HEK293 (cell line): Measurements from ENCODE around the gene POLR2C.

Experiments
- GFI1B ChIP-seq: fragments of 450-650 bp; formaldehyde crosslinking; IDR thresholded peaks from 2 replicates; pipeline ENCODE4 v1.5.1; 2016; ENCODE audit warnings: missing biosample characterization, missing genetic modification characterization
- GLIS1 ChIP-seq: fragments of 450-650 bp; formaldehyde crosslinking; IDR thresholded peaks from 2 replicates; pipeline ENCODE4 v1.5.1; 2016; ENCODE audit warnings: missing biosample characterization, missing genetic modification characterization
- HOXA7 ChIP-seq: sonication (generic); formaldehyde crosslinking; IDR thresholded peaks from 2 replicates; pipeline ENCODE4 v1.8.1; 2022; ENCODE audit warnings: missing genetic modification reagents, borderline replicate concordance
- KLF10 ChIP-seq: fragments of 450-650 bp; IDR thresholded peaks from 2 replicates; pipeline ENCODE4 v1.5.1; 2018; ENCODE audit warnings: missing biosample characterization, mild to moderate bottlenecking, missing genetic modification characterization
- OSR2 ChIP-seq: fragments of 450-650 bp; formaldehyde crosslinking; IDR thresholded peaks from 2 replicates; pipeline ENCODE4 v1.5.1; 2016; ENCODE audit warnings: missing biosample characterization, missing genetic modification characterization
- TCF7L2 ChIP-seq: IDR thresholded peaks from 2 replicates; pipeline ENCODE4 v1.6.1; 2011; ENCODE audit warnings: low read depth, mild to moderate bottlenecking, inconsistent platforms, low read length, moderate library complexity, borderline replicate concordance
- ZEB2 ChIP-seq: fragments of 450-650 bp; formaldehyde crosslinking; IDR thresholded peaks from 2 replicates; pipeline ENCODE4 v1.5.1; 2016; ENCODE audit warnings: missing biosample characterization, missing genetic modification characterization
- ZFP41 ChIP-seq: fragments of 450-650 bp; formaldehyde crosslinking; IDR thresholded peaks from 2 replicates; pipeline ENCODE4 v1.5.1; 2016; ENCODE audit warnings: missing biosample characterization, missing genetic modification characterization, borderline replicate concordance
- ZNF114 ChIP-seq: fragments of 450-650 bp; formaldehyde crosslinking; IDR thresholded peaks from 2 replicates; pipeline ENCODE4 v1.5.0; 2017; ENCODE audit warnings: missing biosample characterization, missing genetic modification characterization
- ZNF23 ChIP-seq: fragments of 450-650 bp; formaldehyde crosslinking; IDR thresholded peaks from 2 replicates; pipeline ENCODE4 v1.5.1; 2016; ENCODE audit warnings: missing biosample characterization, missing genetic modification characterization, borderline replicate concordance
- ZNF335 ChIP-seq: fragments of 450-650 bp; formaldehyde crosslinking; conservative IDR thresholded peaks from 2 replicates; pipeline ENCODE4 v1.5.1; 2016; ENCODE audit warnings: missing biosample characterization, missing genetic modification characterization
- ZNF394 ChIP-seq: fragments of 450-650 bp; formaldehyde crosslinking; IDR thresholded peaks from 2 replicates; pipeline ENCODE4 v1.5.1; 2016; ENCODE audit warnings: missing biosample characterization, missing genetic modification characterization, mild to moderate bottlenecking, moderate library complexity, borderline replicate concordance
- ZNF404 ChIP-seq: fragments of 450-650 bp; formaldehyde crosslinking; IDR thresholded peaks from 2 replicates; pipeline ENCODE4 v1.5.1; 2017; ENCODE audit warnings: missing biosample characterization, missing genetic modification characterization
- ZNF555 ChIP-seq: fragments of 450-650 bp; formaldehyde crosslinking; conservative IDR thresholded peaks from 2 replicates; pipeline ENCODE4 v1.5.1; 2017; ENCODE audit warnings: missing biosample characterization, mild to moderate bottlenecking, missing genetic modification characterization, inconsistent platforms
- ZNF571 ChIP-seq: fragments of 450-650 bp; formaldehyde crosslinking; IDR thresholded peaks from 2 replicates; pipeline ENCODE4 v1.5.0; 2017; ENCODE audit warnings: missing biosample characterization, missing genetic modification characterization
- ZNF624 ChIP-seq: fragments of 450-650 bp; formaldehyde crosslinking; IDR thresholded peaks from 2 replicates; pipeline ENCODE4 v1.5.1; 2017; ENCODE audit warnings: missing biosample characterization, missing genetic modification characterization
- ZNF629 ChIP-seq: fragments of 450-650 bp; formaldehyde crosslinking; IDR thresholded peaks from 2 replicates; pipeline ENCODE4 v1.5.1; 2017; ENCODE audit warnings: missing biosample characterization, missing genetic modification characterization
- ZNF660 ChIP-seq: fragments of 450-650 bp; IDR thresholded peaks from 2 replicates; pipeline ENCODE4 v1.5.1; 2018; ENCODE audit warnings: missing biosample characterization, mild to moderate bottlenecking, missing genetic modification characterization
- TF ChIP-seq, protein P1 (sequence below): fragments of 450-650 bp; formaldehyde crosslinking; IDR thresholded peaks from 2 replicates; pipeline ENCODE4 v1.5.1; 2016; ENCODE audit warnings: missing biosample characterization, missing genetic modification characterization
- TF ChIP-seq, protein P2 (sequence below): fragments of 450-650 bp; formaldehyde crosslinking; IDR thresholded peaks from 2 replicates; pipeline ENCODE4 v1.5.1; 2017; ENCODE audit warnings: missing biosample characterization, missing genetic modification characterization
- TF ChIP-seq, protein P3 (sequence below): fragments of 450-650 bp; formaldehyde crosslinking; IDR thresholded peaks from 2 replicates; pipeline ENCODE4 v1.5.1; 2017; ENCODE audit warnings: missing biosample characterization, missing genetic modification characterization
- TF ChIP-seq, protein P4 (sequence below): fragments of 450-650 bp; formaldehyde crosslinking; IDR thresholded peaks from 2 replicates; pipeline ENCODE4 v1.5.1; 2016; ENCODE audit warnings: missing biosample characterization, missing genetic modification characterization
- TF ChIP-seq, protein P5 (sequence below): fragments of 450-650 bp; formaldehyde crosslinking; IDR thresholded peaks from 2 replicates; pipeline ENCODE4 v1.5.1; 2017; ENCODE audit warnings: missing biosample characterization, missing genetic modification characterization
- TF ChIP-seq, protein P6 (sequence below): IDR thresholded peaks from 2 replicates; pipeline ENCODE4 v1.6.1; 2011; ENCODE audit warnings: mild to moderate bottlenecking, low read depth, low read length, borderline replicate concordance
- TF ChIP-seq, protein P7 (sequence below): fragments of 450-650 bp; formaldehyde crosslinking; conservative IDR thresholded peaks from 2 replicates; pipeline ENCODE4 v1.5.1; 2016; ENCODE audit warnings: low read depth, missing biosample characterization, missing genetic modification characterization

Gene POLR2C

DNA sequence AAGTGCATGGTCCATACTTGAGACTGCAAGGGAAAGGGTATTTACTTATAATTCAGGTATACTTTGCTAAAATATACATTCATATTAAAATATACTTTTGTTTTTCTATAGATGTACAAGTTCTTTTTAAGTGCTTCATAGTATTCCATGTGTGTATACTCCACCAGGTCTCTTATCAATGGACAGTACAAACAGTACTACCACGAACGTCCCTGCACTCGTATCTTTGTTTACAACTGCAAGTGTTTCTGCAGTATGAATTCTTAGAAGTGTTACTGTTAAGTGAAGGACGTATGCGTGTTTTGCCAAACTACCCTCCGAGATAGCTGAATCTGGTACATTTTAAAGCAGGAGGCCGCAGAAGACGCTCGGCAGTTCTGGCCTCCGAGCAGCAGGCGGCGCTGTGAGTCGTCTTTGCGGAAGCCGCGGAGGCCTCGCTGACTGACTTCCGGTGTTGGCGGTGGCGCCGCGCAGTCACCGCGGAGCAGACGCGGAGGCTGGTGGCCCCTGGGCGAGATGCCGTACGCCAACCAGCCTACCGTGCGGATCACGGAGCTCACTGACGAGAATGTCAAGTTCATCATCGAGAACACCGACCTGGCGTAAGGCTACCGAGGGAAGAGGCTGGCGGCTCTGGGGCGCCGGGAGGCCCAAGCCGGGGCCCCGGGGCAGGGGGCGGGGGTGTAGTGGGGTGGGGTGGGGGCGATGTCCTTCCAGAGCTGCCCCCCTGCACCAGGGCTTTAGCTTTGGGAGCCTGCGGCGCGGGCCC is at the start of gene POLR2C (continued):
- TF ChIP-seq, protein P1, sequence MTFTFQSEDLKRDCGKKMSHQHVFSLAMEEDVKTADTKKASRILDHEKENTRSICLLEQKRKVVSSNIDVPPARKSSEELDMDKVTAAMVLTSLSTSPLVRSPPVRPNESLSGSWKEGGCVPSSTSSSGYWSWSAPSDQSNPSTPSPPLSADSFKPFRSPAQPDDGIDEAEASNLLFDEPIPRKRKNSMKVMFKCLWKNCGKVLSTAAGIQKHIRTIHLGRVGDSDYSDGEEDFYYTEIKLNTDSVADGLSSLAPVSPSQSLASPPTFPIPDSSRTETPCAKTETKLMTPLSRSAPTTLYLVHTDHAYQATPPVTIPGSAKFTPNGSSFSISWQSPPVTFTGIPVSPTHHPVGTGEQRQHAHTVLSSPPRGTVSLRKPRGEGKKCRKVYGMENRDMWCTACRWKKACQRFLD (tag by site-specific recombination), result no peak
- TF ChIP-seq ZNF404 (tag by site-specific recombination) (no peak), ZNF555 (tag by site-specific recombination) (no peak), TCF7L2 (no peak), KLF10 (tag by site-specific recombination) (no peak), ZNF114 (tag by site-specific recombination) (no peak), ZFP41 (no peak), ZNF629 (tag by site-specific recombination) (peak; percentile 76), ZNF335 (tag by site-specific recombination) (peak; percentile 72), GFI1B (tag by site-specific recombination) (no peak), GLIS1 (no peak), OSR2 (tag by site-specific recombination) (no peak), ZNF571 (no peak), ZNF23 (no peak), HOXA7 (no peak), ZEB2 (tag by site-specific recombination) (0 out of 2 replicates have a peak, but pooled peaks have one; percentile 49), ZNF660 (tag by site-specific recombination) (peak; percentile 95), ZNF624 (tag by site-specific recombination) (no peak), ZNF394 (tag by site-specific recombination) (0 out of 2 replicates have a peak, but pooled peaks have one; percentile 31)
- TF ChIP-seq, protein P2, sequence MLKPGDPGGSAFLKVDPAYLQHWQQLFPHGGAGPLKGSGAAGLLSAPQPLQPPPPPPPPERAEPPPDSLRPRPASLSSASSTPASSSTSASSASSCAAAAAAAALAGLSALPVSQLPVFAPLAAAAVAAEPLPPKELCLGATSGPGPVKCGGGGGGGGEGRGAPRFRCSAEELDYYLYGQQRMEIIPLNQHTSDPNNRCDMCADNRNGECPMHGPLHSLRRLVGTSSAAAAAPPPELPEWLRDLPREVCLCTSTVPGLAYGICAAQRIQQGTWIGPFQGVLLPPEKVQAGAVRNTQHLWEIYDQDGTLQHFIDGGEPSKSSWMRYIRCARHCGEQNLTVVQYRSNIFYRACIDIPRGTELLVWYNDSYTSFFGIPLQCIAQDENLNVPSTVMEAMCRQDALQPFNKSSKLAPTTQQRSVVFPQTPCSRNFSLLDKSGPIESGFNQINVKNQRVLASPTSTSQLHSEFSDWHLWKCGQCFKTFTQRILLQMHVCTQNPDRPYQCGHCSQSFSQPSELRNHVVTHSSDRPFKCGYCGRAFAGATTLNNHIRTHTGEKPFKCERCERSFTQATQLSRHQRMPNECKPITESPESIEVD (tag by site-specific recombination), result no peak
- TF ChIP-seq, protein P3, sequence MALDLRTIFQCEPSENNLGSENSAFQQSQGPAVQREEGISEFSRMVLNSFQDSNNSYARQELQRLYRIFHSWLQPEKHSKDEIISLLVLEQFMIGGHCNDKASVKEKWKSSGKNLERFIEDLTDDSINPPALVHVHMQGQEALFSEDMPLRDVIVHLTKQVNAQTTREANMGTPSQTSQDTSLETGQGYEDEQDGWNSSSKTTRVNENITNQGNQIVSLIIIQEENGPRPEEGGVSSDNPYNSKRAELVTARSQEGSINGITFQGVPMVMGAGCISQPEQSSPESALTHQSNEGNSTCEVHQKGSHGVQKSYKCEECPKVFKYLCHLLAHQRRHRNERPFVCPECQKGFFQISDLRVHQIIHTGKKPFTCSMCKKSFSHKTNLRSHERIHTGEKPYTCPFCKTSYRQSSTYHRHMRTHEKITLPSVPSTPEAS, result no peak
- TF ChIP-seq, protein P4, sequence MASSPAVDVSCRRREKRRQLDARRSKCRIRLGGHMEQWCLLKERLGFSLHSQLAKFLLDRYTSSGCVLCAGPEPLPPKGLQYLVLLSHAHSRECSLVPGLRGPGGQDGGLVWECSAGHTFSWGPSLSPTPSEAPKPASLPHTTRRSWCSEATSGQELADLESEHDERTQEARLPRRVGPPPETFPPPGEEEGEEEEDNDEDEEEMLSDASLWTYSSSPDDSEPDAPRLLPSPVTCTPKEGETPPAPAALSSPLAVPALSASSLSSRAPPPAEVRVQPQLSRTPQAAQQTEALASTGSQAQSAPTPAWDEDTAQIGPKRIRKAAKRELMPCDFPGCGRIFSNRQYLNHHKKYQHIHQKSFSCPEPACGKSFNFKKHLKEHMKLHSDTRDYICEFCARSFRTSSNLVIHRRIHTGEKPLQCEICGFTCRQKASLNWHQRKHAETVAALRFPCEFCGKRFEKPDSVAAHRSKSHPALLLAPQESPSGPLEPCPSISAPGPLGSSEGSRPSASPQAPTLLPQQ, result peak; percentile 68
- TF ChIP-seq, protein P5, sequence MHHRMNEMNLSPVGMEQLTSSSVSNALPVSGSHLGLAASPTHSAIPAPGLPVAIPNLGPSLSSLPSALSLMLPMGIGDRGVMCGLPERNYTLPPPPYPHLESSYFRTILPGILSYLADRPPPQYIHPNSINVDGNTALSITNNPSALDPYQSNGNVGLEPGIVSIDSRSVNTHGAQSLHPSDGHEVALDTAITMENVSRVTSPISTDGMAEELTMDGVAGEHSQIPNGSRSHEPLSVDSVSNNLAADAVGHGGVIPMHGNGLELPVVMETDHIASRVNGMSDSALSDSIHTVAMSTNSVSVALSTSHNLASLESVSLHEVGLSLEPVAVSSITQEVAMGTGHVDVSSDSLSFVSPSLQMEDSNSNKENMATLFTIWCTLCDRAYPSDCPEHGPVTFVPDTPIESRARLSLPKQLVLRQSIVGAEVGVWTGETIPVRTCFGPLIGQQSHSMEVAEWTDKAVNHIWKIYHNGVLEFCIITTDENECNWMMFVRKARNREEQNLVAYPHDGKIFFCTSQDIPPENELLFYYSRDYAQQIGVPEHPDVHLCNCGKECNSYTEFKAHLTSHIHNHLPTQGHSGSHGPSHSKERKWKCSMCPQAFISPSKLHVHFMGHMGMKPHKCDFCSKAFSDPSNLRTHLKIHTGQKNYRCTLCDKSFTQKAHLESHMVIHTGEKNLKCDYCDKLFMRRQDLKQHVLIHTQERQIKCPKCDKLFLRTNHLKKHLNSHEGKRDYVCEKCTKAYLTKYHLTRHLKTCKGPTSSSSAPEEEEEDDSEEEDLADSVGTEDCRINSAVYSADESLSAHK (tag by site-specific recombination), result 0 out of 2 replicates have a peak, but pooled peaks have one; percentile 37
- TF ChIP-seq, protein P6, sequence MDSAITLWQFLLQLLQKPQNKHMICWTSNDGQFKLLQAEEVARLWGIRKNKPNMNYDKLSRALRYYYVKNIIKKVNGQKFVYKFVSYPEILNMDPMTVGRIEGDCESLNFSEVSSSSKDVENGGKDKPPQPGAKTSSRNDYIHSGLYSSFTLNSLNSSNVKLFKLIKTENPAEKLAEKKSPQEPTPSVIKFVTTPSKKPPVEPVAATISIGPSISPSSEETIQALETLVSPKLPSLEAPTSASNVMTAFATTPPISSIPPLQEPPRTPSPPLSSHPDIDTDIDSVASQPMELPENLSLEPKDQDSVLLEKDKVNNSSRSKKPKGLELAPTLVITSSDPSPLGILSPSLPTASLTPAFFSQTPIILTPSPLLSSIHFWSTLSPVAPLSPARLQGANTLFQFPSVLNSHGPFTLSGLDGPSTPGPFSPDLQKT, result no peak
- TF ChIP-seq, protein P7, sequence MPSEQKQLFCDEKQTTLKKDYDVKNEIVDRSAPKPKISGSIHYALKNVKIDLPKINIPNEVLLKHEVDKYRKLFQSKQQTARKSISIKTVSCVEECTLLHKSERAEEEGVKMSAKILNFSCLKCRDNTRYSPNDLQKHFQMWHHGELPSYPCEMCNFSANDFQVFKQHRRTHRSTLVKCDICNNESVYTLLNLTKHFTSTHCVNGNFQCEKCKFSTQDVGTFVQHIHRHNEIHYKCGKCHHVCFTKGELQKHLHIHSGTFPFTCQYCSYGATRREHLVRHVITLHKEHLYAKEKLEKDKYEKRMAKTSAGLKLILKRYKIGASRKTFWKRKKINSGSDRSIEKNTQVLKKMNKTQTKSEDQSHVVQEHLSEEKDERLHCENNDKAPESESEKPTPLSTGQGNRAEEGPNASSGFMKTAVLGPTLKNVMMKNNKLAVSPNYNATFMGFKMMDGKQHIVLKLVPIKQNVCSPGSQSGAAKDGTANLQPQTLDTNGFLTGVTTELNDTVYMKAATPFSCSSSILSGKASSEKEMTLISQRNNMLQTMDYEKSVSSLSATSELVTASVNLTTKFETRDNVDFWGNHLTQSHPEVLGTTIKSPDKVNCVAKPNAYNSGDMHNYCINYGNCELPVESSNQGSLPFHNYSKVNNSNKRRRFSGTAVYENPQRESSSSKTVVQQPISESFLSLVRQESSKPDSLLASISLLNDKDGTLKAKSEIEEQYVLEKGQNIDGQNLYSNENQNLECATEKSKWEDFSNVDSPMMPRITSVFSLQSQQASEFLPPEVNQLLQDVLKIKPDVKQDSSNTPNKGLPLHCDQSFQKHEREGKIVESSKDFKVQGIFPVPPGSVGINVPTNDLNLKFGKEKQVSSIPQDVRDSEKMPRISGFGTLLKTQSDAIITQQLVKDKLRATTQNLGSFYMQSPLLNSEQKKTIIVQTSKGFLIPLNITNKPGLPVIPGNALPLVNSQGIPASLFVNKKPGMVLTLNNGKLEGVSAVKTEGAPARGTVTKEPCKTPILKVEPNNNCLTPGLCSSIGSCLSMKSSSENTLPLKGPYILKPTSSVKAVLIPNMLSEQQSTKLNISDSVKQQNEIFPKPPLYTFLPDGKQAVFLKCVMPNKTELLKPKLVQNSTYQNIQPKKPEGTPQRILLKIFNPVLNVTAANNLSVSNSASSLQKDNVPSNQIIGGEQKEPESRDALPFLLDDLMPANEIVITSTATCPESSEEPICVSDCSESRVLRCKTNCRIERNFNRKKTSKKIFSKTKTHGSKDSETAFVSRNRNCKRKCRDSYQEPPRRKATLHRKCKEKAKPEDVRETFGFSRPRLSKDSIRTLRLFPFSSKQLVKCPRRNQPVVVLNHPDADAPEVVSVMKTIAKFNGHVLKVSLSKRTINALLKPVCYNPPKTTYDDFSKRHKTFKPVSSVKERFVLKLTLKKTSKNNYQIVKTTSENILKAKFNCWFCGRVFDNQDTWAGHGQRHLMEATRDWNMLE (tag by site-specific recombination), result peak; percentile 87
